Activated CD8-positive, alpha-beta memory T cell treated with anti-CD3 and anti-CD28 coated beads for 1 hour (primary cell): ENCODE measurements around the gene COL11A1.
"Not testable (repeated sequence)": the region's sequence is repeated elsewhere in the genome, so short reads cannot be mapped to it uniquely, and the experiment has no call there.

Source experiments
- DNase-seq, 2 donors: peaks; one replicate each; pipeline ENCODE4 v3.0.0-alpha.2; 2020; ENCODE audit warnings: low read depth in 1 of 2; ENCODE audit errors: extremely low read depth in 1 of 2

COL11A1 gene

GRCh38 chr1:102842606-102843005, 265.7 kb downstream of the COL11A1 start:
- DNase-seq: no peak

- DNase-seq: no peak
These were observed 267.6 kb downstream of the COL11A1 start for GRCh38 chr1:102840741-102841140.

- no peak for DNase-seq
These were observed 270.3 kb downstream of the COL11A1 start for GRCh38 chr1:102838016-102838415.

- DNase-seq: no peak
These were observed 270.8 kb downstream of the COL11A1 start for GRCh38 chr1:102837551-102837950.

GRCh38 chr1:102836991-102837390, 271.3 kb downstream of the COL11A1 start:
- DNase-seq: no peak

- DNase-seq: no peak
These were observed 273.5 kb downstream of the COL11A1 start for GRCh38 chr1:102834688-102835320.

GRCh38 chr1:102833151-102833550, 275.2 kb downstream of the COL11A1 start:
- no peak for DNase-seq

- DNase-seq: not testable (repeated sequence)
These were observed 281.6 kb downstream of the COL11A1 start for GRCh38 chr1:102826706-102827105.
